ENCODE results near the gene CCDC78. TPM values are rescaled to one million over a fixed set of nuclear protein-coding genes. Genes with fewer than 3 reads are reported as not detected.
"Not testable (repeated sequence)": the region's sequence is repeated elsewhere in the genome, so short reads cannot be mapped to it uniquely, and the experiment has no call there.

CCDC78 gene
- total RNA-seq, 1 experiment from 2014 or later: 0.59 TPM

- Histone ChIP-seq H3K36me3 (no peaks in the 10 kb centered on the region), H3K9me3 (no peaks in the 10 kb centered on the region), H3K4me3 (no peak overlapping the region), H3K27me3 (no peaks in the 10 kb centered on the region)
- DNase-seq: no peak
Measured at GRCh38 chr16:763369-764183, 37.3 kb upstream of the CCDC78 start.

- DNase-seq: no peak
- Histone ChIP-seq H3K27me3 (no peaks in the 10 kb centered on the region), H3K4me3 (no peak overlapping the region), H3K36me3 (no peaks in the 10 kb centered on the region), H3K9me3 (no peaks in the 10 kb centered on the region)
Measured at GRCh38 chr16:762595-763268, 36.5 kb upstream of the CCDC78 start.

GRCh38 chr16:761625-762513, 35.6 kb upstream of the CCDC78 start:
- Histone ChIP-seq H3K36me3 (no peaks in the 10 kb centered on the region), H3K4me3 (no peak overlapping the region), H3K9me3 (no peaks in the 10 kb centered on the region), H3K27me3 (no peaks in the 10 kb centered on the region)
- no peak for DNase-seq

GRCh38 chr16:760545-761343, 34.5 kb upstream of the CCDC78 start, which contains the start of gene MSLN:
TSS of gene MSLN (plus strand) at chr16:760734. CDS start at chr16:762681, 1,947 bp downstream.
- H3K4me3 ChIP-seq: no peak within 1 kb of the TSS
- H3K36me3 ChIP-seq: no peaks in the 10 kb centered on the region
- no peaks in the 10 kb centered on the region for H3K27me3 ChIP-seq
- DNase-seq: peak; percentile 50
- no peaks in the 10 kb centered on the region for H3K9me3 ChIP-seq

- DNase-seq: no peak
- no peaks in the 10 kb centered on the region for H3K36me3 ChIP-seq
Measured at GRCh38 chr16:760065-760464, 33.8 kb upstream of the CCDC78 start.

GRCh38 chr16:759110-759910, 33.1 kb upstream of the CCDC78 start:
- DNase-seq: no peak
- no peaks in the 10 kb centered on the region for H3K27me3 ChIP-seq
- no peak overlapping the region for H3K4me3 ChIP-seq
- no peaks in the 10 kb centered on the region for H3K36me3 ChIP-seq
- H3K9me3 ChIP-seq: no peaks in the 10 kb centered on the region

More at GRCh38 chr16:760065-760464, 33.8 kb upstream of the CCDC78 start:
- H3K9me3 ChIP-seq: no peaks in the 10 kb centered on the region
- no peaks in the 10 kb centered on the region for H3K27me3 ChIP-seq
- H3K4me3 ChIP-seq: no peak overlapping the region

GRCh38 chr16:756428-756827, 30.2 kb upstream of the CCDC78 start:
- H3K4me3 ChIP-seq: no peak overlapping the region
- DNase-seq: no peak
- no peaks in the 10 kb centered on the region for H3K36me3 ChIP-seq
- no peaks in the 10 kb centered on the region for H3K9me3 ChIP-seq
- H3K27me3 ChIP-seq: no peaks in the 10 kb centered on the region

- Histone ChIP-seq H3K27me3 (no peaks in the 10 kb centered on the region), H3K36me3 (no peaks in the 10 kb centered on the region)
Measured at GRCh38 chr16:754656-755055, 28.4 kb upstream of the CCDC78 start.

GRCh38 chr16:754121-754607, 27.9 kb upstream of the CCDC78 start:
- H3K4me3 ChIP-seq, H3K9me3 ChIP-seq, H3K36me3 ChIP-seq, H3K27me3 ChIP-seq, DNase-seq: not testable (repeated sequence)

More at GRCh38 chr16:754656-755055, 28.4 kb upstream of the CCDC78 start:
- no peaks in the 10 kb centered on the region for H3K9me3 ChIP-seq
- no peak overlapping the region for H3K4me3 ChIP-seq
- no peak for DNase-seq

- Histone ChIP-seq H3K36me3 (no peaks in the 10 kb centered on the region), H3K4me3 (no peak overlapping the region), H3K27me3 (no peaks in the 10 kb centered on the region), H3K9me3 (no peaks in the 10 kb centered on the region)
- DNase-seq: no peak
Measured at GRCh38 chr16:752007-752312, 25.7 kb upstream of the CCDC78 start.

- no peak for DNase-seq
- Histone ChIP-seq H3K27me3 (no peaks in the 10 kb centered on the region), H3K9me3 (no peaks in the 10 kb centered on the region), H3K4me3 (no peak overlapping the region), H3K36me3 (no peaks in the 10 kb centered on the region)
Measured at GRCh38 chr16:751152-752006, 25.1 kb upstream of the CCDC78 start.

GRCh38 chr16:750485-750884, 24.2 kb upstream of the CCDC78 start:
- DNase-seq: no peak
- Histone ChIP-seq H3K4me3 (no peak overlapping the region), H3K9me3 (no peaks in the 10 kb centered on the region), H3K36me3 (no peaks in the 10 kb centered on the region), H3K27me3 (no peaks in the 10 kb centered on the region)

- Histone ChIP-seq H3K4me3 (no peak overlapping the region), H3K36me3 (no peaks in the 10 kb centered on the region), H3K27me3 (no peaks in the 10 kb centered on the region), H3K9me3 (no peaks in the 10 kb centered on the region)
- no peak for DNase-seq
Measured at GRCh38 chr16:749010-749409, 22.8 kb upstream of the CCDC78 start.

- no peaks in the 10 kb centered on the region for H3K36me3 ChIP-seq
- H3K9me3 ChIP-seq: no peaks in the 10 kb centered on the region
- no peaks in the 10 kb centered on the region for H3K27me3 ChIP-seq
- no peak overlapping the region for H3K4me3 ChIP-seq
- no peak for DNase-seq
Measured at GRCh38 chr16:747978-748746, 21.9 kb upstream of the CCDC78 start.

All from MG63 (cell line).